ENCODE data around the gene NADK2. TPM values are rescaled to one million over a fixed set of nuclear protein-coding genes. Genes with fewer than 3 reads are reported as not detected.

The NADK2 gene
- total RNA-seq, 1 donor from 2014 or later, result 40.2 TPM

- no peak for DNase-seq (ENCODE audit: low spot score in 2 of 2, unreplicated experiment in 2 of 2)
- Mint-ChIP-seq H3K9me3 (no peaks in the 10 kb centered on the region), H3K36me3 (no peaks in the 10 kb centered on the region), H3K4me3 (no peak overlapping the region), H3K27me3 (ENCODE audit: low read depth) (no peaks in the 10 kb centered on the region), H3K27ac (no peak overlapping the region), H3K4me1 (peaks cover 13% of the 10 kb centered on the region)
- TF ChIP-seq CTCF (IDR thresholded peaks at IDR 0.05; ENCODE audit: unreplicated experiment), result no peak
Observed at GRCh38 chr5:36277521-36278176, 35.9 kb upstream of the NADK2 start.

- Mint-ChIP-seq H3K9me3 (no peaks in the 10 kb centered on the region), H3K4me3 (no peak overlapping the region), H3K4me1 (peaks cover 13% of the 10 kb centered on the region), H3K27ac (no peak overlapping the region), H3K27me3 (ENCODE audit: low read depth) (no peaks in the 10 kb centered on the region), H3K36me3 (no peaks in the 10 kb centered on the region)
- no peak for DNase-seq (ENCODE audit: low spot score in 2 of 2, unreplicated experiment in 2 of 2)
- no peak for TF ChIP-seq CTCF (IDR thresholded peaks at IDR 0.05; ENCODE audit: unreplicated experiment)
Observed at GRCh38 chr5:36276864-36277263, 35.1 kb upstream of the NADK2 start.

GRCh38 chr5:36273809-36274526, 32.2 kb upstream of the NADK2 start:
- H3K4me3 Mint-ChIP-seq, result no peak overlapping the region
- peaks cover 7% of the 10 kb centered on the region for H3K4me1 Mint-ChIP-seq
- H3K27ac Mint-ChIP-seq, result no peak overlapping the region
- no peaks in the 10 kb centered on the region for H3K36me3 Mint-ChIP-seq
- no peak for DNase-seq (ENCODE audit: low spot score in 2 of 2, unreplicated experiment in 2 of 2)
- TF ChIP-seq CTCF (IDR thresholded peaks at IDR 0.05; ENCODE audit: unreplicated experiment), result no peak
- H3K27me3 Mint-ChIP-seq (ENCODE audit: low read depth), result no peaks in the 10 kb centered on the region
- H3K9me3 Mint-ChIP-seq, result no peaks in the 10 kb centered on the region

GRCh38 chr5:36272136-36272690, 30.5 kb upstream of the NADK2 start:
- H3K9me3 Mint-ChIP-seq, result no peaks in the 10 kb centered on the region
- no peak for TF ChIP-seq CTCF (IDR thresholded peaks at IDR 0.05; ENCODE audit: unreplicated experiment)
- H3K4me3 Mint-ChIP-seq, result no peak overlapping the region
- H3K36me3 Mint-ChIP-seq, result no peaks in the 10 kb centered on the region
- no peak for DNase-seq (ENCODE audit: low spot score in 2 of 2, unreplicated experiment in 2 of 2)
- no peak overlapping the region for H3K27ac Mint-ChIP-seq
- H3K27me3 Mint-ChIP-seq (ENCODE audit: low read depth), result no peaks in the 10 kb centered on the region
- peaks cover 5% of the 10 kb centered on the region for H3K4me1 Mint-ChIP-seq

GRCh38 chr5:36270876-36271575, 29.3 kb upstream of the NADK2 start:
- Mint-ChIP-seq H3K27me3 (ENCODE audit: low read depth) (no peaks in the 10 kb centered on the region), H3K27ac (no peak overlapping the region), H3K9me3 (no peaks in the 10 kb centered on the region), H3K4me3 (no peak overlapping the region), H3K4me1 (peaks cover 5% of the 10 kb centered on the region), H3K36me3 (no peaks in the 10 kb centered on the region)
- TF ChIP-seq CTCF (IDR thresholded peaks at IDR 0.05; ENCODE audit: unreplicated experiment), result no peak
- DNase-seq (ENCODE audit: low spot score in 2 of 2, unreplicated experiment in 2 of 2), result no peak
